Medulla oblongata (tissue), 1 donor: Measurements from ENCODE around the gene FGGY.
"Not testable (repeated sequence)": the region's sequence is repeated elsewhere in the genome, so short reads cannot be mapped to it uniquely, and the experiment has no call there.

Experiments
- DNase-seq: peaks from one replicate; pipeline ENCODE4 v3.0.0-alpha.2; 2015; ENCODE audit errors: extremely low spot score

Gene FGGY

DNA sequence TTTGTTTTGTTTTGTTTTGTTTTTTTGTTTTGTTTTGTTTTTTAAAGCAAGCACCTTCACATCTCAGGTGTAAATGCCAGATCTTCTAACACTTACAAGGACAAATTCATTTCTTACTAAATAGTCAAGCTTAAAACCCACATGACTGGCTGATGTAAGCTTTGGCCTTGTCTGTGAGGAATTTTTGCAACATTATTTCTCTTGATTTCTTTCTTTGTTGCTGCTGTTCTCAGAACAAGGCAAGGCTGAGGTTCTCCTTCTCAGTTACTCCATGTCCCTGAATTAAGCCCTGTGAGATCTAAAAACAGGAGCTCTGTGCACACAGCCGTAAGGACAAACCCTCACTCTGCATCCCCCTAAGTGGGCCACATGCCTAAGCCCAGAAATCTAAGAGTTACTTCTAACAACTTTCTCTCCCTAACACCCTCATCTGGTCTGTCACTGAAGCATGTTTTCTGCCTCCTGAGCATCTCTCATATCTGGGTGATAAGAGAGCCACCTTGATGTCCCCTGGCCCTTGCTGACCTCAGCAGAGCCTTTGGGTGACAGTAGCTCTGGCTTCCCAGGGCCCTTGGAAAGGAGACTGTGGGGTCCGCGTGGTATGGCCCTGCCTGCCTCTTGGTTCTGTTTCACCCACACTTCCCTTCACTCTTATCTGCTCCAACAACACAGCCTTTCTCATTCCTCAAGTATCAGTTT, 436.7 kb downstream of the FGGY start:
- no peak for DNase-seq

DNA sequence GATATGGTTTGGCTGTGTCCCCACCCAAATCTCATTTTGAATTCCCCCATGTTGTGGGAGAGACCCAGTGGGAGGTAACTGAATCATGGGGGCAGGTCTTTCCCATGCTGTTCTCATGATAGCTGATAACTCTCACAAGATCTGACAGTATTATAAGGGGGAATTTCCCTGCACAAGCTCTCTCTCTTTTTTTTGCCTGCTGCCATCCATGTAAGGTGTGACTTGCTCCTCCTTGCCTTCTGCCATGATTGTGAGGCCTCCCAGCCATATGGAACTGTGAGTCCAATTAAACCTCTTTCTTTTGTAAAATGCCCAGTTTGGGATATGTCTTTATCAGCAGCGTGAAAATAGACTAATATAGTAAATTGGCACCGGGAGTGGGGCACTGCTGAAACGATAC, 439.0 kb downstream of the FGGY start:
- not testable (repeated sequence) for DNase-seq

DNA sequence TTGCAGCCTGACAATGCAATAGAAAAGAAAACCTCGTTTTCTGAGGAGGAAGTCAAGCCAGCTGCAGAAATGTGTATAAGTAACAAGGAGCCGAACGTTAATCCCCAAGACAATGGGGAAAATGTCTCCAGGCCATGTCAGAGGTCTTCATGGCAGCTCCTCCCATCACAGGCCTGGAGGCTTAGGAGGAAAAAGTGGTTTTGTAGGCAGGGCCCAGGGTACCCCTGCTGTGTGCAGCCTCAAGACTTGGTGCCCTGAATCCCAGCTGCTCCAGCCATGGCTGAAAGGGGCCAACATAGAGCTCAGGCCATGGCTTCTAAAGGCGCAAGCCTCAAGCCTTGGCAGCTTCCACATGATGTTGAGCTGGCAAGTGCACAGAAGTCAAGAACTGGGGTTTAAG, 439.9 kb downstream of the FGGY start:
- DNase-seq, result no peak

DNA sequence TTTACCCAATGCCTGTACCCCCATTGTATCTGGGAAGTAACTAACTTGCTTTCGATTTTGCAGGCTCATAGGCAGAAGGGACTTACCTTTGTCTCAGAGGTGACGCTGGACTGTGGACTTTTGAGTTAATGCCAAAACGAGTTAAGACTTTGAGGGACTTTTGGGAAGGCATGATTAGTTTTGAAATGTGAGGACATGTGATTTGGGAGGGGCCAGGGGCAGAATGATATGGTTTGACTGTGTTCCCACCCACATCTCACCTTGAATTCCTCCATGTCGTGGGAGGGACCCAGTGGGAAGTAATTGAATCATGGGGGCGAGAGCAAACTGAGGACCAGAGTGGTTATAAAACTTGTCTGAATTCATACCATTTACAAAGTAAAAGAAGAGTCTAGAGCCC, 440.7 kb downstream of the FGGY start:
- DNase-seq, result no peak

DNA sequence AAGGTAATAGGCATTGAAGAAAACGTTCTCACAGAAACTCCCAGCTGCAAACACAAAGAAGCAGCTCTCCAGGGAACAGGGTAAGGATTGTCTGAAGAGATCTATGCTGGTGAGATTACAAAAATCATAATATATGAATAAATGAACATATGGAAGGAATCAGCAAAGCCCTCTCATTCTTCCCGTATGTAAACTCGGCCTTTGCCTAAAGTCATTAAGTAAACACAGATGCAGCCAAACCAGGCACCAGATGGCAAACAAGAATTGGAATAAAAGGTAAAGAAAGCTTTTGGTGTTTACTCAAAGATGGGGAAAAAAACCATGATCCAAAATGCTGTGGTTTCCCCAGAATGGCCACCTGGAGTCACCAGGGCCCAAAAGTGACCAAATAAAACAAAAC, 441.3 kb downstream of the FGGY start:
- no peak for DNase-seq

DNA sequence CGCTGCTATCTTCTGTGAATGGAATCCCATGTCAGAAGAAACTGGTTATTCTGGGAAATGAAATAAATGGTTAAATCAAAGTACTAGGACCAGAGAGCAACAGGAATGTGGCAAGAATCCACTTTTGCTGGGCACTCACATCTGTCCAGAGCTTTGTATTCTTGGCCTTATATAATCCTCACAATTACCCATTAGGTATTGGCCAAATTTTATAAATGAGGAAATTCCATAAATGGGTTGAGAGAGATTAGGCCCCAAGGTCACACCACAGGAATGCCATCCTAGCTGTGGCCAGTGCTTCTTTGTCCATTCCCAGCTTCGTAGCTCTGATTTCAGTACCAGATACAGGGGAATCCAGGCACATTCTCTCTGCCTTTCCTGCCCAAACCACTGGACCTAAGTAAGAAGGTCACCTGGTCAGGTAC, 441.7 kb downstream of the FGGY start:
- no peak for DNase-seq

DNA sequence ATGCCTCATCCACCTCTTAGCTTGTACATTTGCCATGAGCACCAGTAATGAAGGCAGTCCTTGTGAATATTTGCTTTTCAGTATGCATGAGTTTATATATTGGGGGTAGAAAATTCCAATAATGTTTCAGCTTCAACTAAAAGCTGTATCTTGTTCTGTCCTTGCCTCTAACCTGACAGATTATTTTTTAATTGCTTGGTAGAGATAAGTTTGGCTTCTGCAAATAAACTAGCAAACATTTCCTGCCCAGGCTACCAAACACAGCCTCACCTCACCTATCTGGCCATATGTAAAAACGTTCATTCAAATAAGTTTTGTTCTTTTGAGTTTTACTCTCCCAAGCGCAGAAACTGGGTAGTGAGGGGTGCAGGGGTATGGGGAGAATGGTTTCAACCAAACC, 442.2 kb downstream of the FGGY start:
- DNase-seq, result no peak

DNA sequence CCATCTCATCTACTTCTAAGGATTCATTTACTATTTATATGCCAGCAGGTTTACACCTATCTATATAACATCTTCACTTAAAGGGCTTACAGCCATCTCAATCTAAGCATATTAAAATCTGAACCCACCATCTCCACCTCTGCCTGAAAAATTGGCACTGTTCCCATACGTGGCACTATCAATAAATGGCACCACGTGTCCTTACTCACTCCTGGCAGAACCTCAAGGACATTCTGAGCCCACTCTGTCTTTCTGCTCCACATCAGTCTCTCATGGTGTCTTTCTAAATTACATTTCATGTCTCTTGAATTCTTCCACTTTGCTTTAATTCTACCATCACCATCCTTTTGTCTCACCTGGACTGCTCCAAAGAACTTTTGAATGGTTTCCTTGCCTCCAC, 445.6 kb downstream of the FGGY start:
- DNase-seq, result no peak

DNA sequence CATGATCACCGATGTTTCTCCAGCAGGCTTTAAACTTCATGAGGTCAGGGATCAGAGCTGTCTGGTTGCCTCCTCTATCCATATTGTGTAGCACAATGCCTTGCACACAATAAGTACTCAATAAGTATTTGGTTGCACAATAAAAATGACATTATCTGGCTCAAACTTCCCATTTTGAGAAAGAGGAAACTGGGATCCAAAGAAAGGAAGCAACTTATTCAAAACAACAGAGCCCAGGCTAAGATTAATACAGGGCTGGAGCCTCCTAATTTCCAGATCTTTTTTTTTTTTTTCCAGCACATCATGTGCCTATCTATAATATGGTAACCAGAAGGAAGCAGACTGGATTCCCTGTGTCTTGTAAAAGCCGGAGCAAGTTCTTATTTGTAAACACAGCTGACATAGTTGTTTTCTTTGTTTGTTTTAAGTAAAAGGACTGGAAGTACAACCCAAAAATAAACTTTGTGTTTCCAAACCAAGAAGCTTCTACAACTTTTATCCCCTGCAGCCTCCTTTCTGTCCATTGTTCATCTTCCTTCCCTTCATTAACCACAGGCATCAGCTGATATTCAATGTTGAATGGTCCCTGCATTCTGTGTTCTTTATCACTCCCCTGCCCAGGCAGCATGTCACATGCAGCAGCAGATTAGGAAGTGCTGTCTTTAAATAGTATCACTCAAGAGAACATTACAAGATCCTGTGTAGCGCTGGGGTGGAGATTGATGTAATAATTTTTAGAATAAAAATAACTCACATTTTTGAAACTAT, 446.6 kb downstream of the FGGY start:
- peak; percentile 69 for DNase-seq

DNA sequence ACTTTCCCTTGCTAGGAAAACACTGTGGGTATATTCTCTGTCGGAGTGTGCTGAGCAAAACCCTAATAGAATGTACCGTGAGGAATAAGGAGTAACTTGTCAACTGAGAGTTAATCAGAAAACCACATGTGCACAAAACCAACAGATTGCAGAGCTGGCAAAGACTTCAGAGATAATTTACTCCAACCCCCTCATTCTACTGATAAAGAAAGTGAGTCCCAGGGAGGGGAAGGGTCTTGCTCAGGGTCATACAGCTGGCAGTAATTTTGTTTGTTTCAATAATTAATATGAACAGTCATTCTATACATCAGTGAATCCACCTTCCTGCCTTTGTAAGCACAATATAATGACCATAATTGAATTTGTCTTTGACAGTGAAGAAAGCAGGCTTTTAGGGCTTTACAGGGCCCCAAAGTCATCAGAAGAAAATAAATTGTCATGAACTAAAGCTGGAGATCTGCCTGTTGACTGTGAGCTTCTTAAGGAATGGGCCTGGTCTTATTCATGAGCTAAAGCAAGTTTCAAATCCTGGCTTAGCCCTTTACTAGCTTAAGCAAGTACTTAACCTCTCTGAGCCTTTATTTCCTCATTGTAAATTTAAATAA, 450.6 kb downstream of the FGGY start:
- DNase-seq, result no peak

DNA sequence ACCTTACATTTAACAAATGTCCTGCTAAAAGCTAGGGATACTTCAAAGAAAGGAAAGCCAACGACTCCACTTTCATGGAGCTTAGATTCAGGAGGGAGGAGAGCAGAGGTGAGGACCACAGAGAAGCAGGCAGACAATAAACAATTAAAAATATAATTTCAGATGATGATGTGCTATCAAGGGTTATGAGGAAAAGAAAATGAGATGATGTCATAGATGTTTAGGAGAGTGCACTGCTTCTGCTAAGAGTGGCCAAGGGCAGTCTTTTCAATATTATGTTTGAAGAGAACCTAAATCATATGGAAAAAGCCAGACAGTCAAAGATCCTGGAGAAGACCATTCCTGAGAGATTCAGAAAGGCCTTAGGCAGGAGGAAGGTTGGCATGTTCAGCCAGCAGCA, 451.2 kb downstream of the FGGY start:
- DNase-seq, result no peak

DNA sequence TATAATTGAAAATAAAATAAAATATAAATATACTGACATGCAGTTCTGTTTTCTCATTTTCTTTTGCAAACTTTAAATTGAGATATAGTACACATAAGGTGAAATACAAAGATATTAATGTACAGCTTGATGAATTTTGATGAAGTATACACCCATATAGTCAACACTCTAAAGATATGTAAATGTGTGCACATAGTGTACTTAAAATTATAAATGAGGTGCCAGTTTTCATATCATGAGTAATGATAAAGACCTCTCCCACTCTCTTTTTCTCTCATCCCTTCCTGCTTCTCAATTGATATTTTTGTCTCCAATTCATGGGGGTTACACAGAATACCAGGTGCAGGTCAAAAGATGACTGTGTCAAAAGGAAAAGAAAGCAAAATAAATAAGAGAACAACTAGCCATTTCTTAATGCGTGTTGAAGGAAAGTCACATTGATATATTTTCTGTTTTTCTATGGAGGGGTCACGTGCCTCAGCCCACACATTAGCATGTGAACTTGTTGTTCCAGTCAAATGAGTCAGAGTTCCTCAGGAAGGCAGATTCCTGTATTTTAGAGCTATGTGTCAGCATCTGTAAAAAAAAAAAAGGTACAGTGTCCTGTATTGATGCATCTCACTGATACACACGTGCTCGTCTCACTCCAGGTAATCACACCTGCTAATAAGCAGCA, 453.6 kb downstream of the FGGY start:
- DNase-seq, result no peak

DNA sequence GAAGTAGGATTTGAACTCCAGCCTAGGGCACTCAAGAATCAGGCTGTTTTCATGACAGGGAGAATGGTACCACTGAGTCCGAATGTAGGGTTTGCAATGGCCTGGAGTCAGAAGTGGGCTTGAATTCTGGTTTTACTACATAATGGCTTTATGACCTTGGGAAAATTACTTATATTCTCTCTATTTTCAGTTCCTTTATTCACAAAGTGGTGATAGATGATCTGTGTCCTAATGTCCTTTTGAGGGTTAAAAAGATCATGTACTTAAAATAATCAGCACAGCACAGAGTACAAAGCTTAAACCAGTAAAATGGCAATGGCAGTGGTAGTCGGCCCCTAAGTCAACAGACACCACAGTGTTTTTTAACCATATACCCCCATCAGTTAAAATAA, 454.1 kb downstream of the FGGY start:
- DNase-seq, result no peak

DNA sequence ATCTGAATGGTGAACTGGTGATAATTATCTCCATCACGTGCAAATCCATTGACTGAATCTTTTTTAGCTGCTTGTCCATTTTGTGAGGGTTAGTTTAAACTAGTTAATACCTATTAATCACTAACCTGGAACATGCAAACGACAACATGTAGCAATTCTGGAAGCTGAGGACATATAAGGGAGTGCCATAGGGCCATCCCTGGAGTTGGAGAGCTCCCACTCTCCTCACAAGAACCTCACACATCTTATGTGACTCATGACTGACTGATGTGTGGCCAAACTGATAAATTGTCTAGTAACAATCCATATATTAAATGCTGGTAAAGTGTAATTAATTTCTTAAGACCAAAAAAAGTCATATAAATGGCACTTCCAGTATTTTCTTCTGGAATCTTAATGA, 454.9 kb downstream of the FGGY start:
- DNase-seq, result no peak

DNA sequence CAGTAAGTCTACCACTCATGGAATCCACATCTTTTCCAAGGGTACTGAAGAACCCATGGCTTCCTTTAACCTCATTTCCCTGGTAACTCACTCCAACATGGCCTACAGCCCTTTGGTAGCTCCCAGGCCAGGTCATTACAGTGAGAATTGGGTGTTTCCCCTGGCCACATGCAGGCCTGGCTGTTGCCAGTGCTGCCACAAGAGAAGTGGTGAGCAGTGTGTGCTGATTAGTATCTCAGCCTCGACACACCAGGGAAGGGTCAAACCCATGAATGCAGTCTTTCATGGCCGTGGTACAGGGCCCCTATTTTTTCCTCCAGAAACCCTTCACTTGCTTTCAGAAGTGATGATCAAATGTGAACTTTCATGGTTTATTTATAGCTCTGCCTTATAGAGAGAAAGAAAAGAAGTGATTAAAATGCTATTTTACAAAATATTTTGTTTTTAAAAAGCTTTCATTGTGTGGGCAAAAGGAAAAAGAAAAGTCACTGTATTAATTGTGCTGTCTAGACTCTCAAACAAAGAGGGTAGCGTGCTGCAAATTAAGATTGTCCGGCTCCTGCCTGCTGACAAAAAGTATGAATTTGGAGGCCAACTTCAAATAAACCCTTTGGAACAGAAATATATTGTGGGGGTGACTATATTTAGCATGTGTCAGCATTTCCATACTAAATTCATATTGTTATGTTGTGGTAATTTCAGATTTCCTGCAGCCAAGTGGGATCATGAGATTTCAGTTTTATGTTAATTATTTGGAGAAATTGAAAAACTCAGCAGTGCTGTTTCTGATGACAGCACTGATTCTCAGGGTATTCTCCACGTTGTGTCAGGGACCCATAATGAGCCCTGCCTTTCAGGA, 455.9 kb downstream of the FGGY start:
- DNase-seq, result peak; percentile 76

DNA sequence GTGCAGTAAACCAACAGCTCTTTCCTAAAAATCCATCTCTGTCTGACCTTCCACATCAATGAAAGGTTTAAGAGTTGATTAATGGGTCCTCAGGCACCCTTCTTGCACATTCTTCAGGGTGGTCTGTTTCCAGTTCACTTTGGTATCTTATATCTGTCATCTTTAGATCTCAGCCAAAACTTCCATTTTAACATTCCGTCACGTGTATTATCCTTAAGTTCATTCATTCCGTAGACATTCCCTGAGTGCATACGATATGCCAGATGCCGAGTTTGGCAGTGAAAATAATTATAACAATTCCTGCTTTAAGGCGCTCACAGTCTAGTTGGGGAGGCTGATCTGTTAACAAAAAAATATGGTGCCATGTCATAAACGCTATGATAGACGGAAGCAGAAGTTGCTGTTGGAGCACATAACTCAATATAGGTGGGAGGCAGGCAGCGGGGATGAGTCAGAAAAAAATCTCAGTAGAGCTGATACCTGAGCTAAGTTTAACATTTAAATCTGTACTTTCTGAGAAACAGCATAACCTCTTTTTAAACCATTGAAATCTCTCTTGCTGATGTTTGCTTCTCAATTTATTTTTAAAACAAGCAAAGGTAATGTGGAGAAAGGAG, 458.3 kb downstream of the FGGY start:
- no peak for DNase-seq

DNA sequence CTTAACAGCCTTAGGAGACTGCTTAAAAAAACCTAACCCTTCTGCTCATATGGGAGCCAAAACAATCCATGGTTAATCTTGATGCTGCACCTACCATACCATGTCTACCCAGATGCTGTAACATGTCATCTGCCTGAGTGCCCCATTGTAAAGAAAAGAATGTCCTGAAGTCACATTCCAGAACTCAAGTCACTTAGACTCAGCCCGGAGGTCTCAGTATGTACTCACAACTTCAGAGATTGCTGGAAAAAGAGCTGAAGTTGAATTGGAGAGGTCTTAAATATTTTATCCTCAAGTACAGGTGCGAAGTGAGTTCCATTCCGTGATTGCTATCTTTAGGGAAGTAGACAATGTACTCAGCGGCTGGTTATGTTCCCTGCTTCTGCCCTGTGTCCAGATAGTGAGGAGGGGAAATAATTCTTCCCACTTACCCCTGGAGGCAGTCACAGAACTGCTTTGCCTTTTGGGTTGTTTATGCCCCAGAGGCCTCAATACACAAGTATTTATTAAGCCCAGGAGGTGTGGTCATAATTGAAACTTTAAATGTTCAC, 460.4 kb downstream of the FGGY start:
- no peak for DNase-seq

DNA sequence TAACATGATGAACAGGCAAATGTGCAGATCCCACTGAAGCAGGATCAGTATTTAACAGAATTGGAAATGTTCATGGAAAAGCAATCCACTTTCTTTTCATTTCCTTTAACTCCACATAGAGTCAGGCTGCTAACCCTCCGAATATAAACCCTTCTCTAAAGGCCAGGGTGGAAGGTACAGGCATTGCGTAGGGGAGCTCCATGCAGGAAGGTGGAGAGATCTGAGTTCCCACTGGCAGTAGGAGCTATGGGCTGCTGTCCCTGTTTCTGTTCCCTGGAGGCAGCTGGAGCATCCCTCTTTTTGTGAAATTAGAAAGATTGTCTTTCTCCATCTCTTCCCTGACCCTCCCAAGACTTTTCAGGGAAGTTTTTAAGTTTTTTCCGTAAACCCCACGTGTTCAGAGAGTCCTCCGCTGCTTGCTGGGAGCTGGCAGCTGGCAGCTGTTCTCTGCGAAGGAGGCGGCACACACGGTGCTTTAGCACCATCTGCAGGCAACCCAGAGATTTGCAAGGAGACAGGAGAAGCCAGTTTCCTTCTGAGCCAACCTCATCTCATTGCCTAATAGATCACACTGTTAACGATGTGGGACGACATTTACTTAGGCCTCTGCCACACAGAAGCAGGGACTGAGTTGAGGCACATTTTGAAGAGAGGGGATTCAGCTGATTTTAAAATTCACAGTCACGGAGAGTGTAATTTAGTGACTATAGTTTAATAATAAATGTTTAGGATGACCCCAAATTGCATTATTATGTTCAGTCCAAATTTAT, 462.4 kb downstream of the FGGY start:
- DNase-seq, result peak; percentile 92

DNA sequence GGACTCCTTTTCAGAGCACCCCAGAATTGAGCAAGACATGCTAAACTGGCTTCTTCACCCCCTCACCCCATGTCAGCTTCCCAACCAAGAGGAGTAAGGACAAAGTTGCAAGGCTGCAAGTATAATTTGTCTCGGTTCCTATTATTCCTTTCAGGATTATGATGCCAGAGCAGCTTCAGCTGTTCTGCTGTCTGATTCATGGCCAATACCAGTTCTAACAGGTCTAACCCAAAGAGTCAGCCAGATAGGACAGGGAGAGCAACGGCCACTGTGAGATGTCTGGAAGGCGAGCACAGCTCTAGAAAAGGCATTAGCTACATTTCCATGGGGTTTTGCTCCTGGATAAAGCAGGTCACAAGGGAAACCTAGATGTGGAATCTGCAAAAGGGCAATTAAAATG, 464.5 kb downstream of the FGGY start:
- DNase-seq, result peak; percentile 13

DNA sequence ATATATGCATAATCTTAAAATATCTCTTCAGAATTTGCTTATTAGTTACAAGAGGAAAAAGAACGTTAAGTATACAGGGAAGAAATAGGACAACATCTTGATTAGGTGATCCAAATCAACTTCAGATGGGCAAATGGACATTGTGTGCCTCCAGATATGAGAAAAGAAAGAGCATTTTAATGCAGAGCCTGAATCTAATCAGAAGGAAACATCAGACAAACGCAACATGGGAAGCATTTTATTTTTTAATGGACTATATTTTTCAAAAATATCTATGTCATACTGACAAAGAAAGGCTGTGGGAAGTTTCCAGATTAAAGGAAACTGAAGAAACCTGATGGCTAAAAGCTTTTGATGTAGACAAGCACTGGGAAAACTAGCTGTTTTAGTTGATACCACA, 466.5 kb downstream of the FGGY start:
- no peak for DNase-seq
